Loucy (cell line): ENCODE data around the gene COL9A2.

Source experiments
- H2AFZ ChIP-seq: fragments of 200-600 bp; sonication (generic); 2 replicates; pipeline ENCODE4 v1.6.0; 2016; ENCODE audit warnings: antibody characterized with exemption, mild to moderate bottlenecking, low read length, moderate library complexity
- H3F3A ChIP-seq: fragments of 200-600 bp; 2 replicates; pipeline ENCODE4 v1.6.0; 2016; ENCODE audit warnings: antibody characterized with exemption, low read depth, mild to moderate bottlenecking
- H3K27me3 ChIP-seq: fragments of 200-600 bp; sonication (generic); 2 replicates; pipeline ENCODE4 v1.6.1; 2014; ENCODE audit warnings: low read length, mild to moderate bottlenecking; ENCODE audit not compliant: insufficient read depth, poor library complexity, severe bottlenecking
- H3K36me3 ChIP-seq: fragments of 200-600 bp; sonication (generic); 2 replicates; pipeline ENCODE4 v1.6.1; 2016; ENCODE audit warnings: low read length; ENCODE audit not compliant: insufficient read depth
- H3K4me1 ChIP-seq: fragments of 200-600 bp; sonication (generic); 2 replicates; pipeline ENCODE4 v1.5.1; 2014; ENCODE audit warnings: low read length, mild to moderate bottlenecking; ENCODE audit not compliant: insufficient read depth, poor library complexity, severe bottlenecking
- H3K4me2 ChIP-seq: fragments of 200-600 bp; sonication (generic); 2 replicates; pipeline ENCODE4 v1.6.0; 2014; ENCODE audit warnings: antibody characterized with exemption, low read length, low read depth, mild to moderate bottlenecking; ENCODE audit not compliant: poor library complexity, severe bottlenecking
- H3K4me3 ChIP-seq: fragments of 200-600 bp; sonication (generic); 2 replicates; pipeline ENCODE4 v1.5.1; 2014; ENCODE audit warnings: low read length, mild to moderate bottlenecking, mixed read lengths; ENCODE audit not compliant: poor library complexity, severe bottlenecking
- H3K79me2 ChIP-seq: fragments of 200-600 bp; sonication (generic); 2 replicates; pipeline ENCODE4 v1.6.1; 2014; ENCODE audit warnings: low read length; ENCODE audit not compliant: insufficient read depth
- H3K9ac ChIP-seq: fragments of 200-600 bp; sonication (generic); 2 replicates; pipeline ENCODE4 v1.6.0; 2014; ENCODE audit warnings: mild to moderate bottlenecking, low read depth, low read length, moderate library complexity; ENCODE audit not compliant: poor library complexity, severe bottlenecking
- H3K9me2 ChIP-seq: fragments of 200-600 bp; sonication (generic); replicated peaks from 2 replicates; pipeline ENCODE4 v1.6.1; 2016; ENCODE audit warnings: low read depth, low read length, mixed read lengths
- H3K9me3 ChIP-seq: fragments of 200-600 bp; sonication (generic); 2 replicates; pipeline ENCODE4 v1.6.1; 2014; ENCODE audit warnings: mild to moderate bottlenecking, antibody characterized with exemption, low read length, low read depth; ENCODE audit not compliant: insufficient read depth
- H4K20me1 ChIP-seq: fragments of 200-600 bp; sonication (generic); 2 replicates; pipeline ENCODE4 v1.6.0; 2014; ENCODE audit warnings: antibody characterized with exemption, low read length, mild to moderate bottlenecking; ENCODE audit not compliant: insufficient read depth, poor library complexity, severe bottlenecking
- EZH2phosphoT487 ChIP-seq: fragments of 200-600 bp; IDR thresholded peaks from 2 replicates; pipeline ENCODE4 v1.6.1; 2018; ENCODE audit warnings: antibody characterized with exemption, mild to moderate bottlenecking, moderate library complexity, borderline replicate concordance
- TF ChIP-seq, protein P1 (sequence below): fragments of 200-600 bp; sonication (generic); conservative IDR thresholded peaks from 2 replicates; pipeline ENCODE4 v1.5.1; 2014; ENCODE audit warnings: mild to moderate bottlenecking, antibody characterized with exemption, low read length

COL9A2 gene

DNA sequence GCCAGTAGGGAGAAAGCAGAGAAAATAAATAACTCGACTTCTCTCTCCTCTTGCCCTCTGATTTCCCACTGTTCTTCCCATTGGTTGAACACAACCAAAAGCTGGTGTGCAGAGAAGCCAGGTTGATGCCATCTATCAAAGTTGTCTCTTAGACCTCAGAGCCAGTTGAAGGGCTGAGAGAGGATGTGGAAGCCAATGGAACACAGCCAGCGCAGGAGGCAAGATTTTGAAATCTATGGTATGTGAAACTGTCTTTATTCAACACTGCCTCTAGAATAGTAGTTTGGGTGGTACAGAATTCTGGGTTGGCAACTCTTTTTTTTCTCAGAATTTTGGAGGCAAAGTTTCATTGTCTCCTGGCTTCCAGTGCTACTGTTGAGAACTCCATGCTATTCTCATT, 45.1 kb upstream of the COL9A2 start:
- H3K4me1 ChIP-seq: no peaks in the 10 kb centered on the region
- no peaks in the 10 kb centered on the region for H3K9me2 ChIP-seq
- H3K4me3 ChIP-seq: no peak overlapping the region
- H3K79me2 ChIP-seq: no peaks in the 10 kb centered on the region
- no peak for TF ChIP-seq EZH2phosphoT487
- TF ChIP-seq, protein P1, sequence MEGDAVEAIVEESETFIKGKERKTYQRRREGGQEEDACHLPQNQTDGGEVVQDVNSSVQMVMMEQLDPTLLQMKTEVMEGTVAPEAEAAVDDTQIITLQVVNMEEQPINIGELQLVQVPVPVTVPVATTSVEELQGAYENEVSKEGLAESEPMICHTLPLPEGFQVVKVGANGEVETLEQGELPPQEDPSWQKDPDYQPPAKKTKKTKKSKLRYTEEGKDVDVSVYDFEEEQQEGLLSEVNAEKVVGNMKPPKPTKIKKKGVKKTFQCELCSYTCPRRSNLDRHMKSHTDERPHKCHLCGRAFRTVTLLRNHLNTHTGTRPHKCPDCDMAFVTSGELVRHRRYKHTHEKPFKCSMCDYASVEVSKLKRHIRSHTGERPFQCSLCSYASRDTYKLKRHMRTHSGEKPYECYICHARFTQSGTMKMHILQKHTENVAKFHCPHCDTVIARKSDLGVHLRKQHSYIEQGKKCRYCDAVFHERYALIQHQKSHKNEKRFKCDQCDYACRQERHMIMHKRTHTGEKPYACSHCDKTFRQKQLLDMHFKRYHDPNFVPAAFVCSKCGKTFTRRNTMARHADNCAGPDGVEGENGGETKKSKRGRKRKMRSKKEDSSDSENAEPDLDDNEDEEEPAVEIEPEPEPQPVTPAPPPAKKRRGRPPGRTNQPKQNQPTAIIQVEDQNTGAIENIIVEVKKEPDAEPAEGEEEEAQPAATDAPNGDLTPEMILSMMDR: no peak
- H3K36me3 ChIP-seq: no peaks in the 10 kb centered on the region
- H2AFZ ChIP-seq: no peak overlapping the region
- H4K20me1 ChIP-seq: no peaks in the 10 kb centered on the region
- H3K9ac ChIP-seq: no peak overlapping the region
- H3K4me2 ChIP-seq: no peak overlapping the region
- H3K27me3 ChIP-seq: no peaks in the 10 kb centered on the region
- H3K9me3 ChIP-seq: peaks cover 13% of the 10 kb centered on the region
- no peaks in the 10 kb centered on the region for H3F3A ChIP-seq

- no peaks in the 10 kb centered on the region for H3K4me1 ChIP-seq
- TF ChIP-seq EZH2phosphoT487: no peak
- TF ChIP-seq, protein P1: no peak
- H3K79me2 ChIP-seq: no peaks in the 10 kb centered on the region
- no peaks in the 10 kb centered on the region for H3F3A ChIP-seq
- H3K9me2 ChIP-seq: no peaks in the 10 kb centered on the region
- no peaks in the 10 kb centered on the region for H4K20me1 ChIP-seq
- no peak overlapping the region for H3K4me2 ChIP-seq
- H3K36me3 ChIP-seq: no peaks in the 10 kb centered on the region
- no peak overlapping the region for H3K4me3 ChIP-seq
- no peak overlapping the region for H3K9ac ChIP-seq
- H2AFZ ChIP-seq: no peak overlapping the region
- no peaks in the 10 kb centered on the region for H3K27me3 ChIP-seq
- H3K9me3 ChIP-seq: peaks cover 13% of the 10 kb centered on the region
These were observed 44.6 kb upstream of the COL9A2 start for GRCh38 chr1:40361637-40362036.

- H3K9ac ChIP-seq: no peak overlapping the region
- TF ChIP-seq, protein P1: no peak
- no peak for TF ChIP-seq EZH2phosphoT487
- H4K20me1 ChIP-seq: no peaks in the 10 kb centered on the region
- no peaks in the 10 kb centered on the region for H3K9me2 ChIP-seq
- H3K36me3 ChIP-seq: no peaks in the 10 kb centered on the region
- no peak overlapping the region for H3K4me2 ChIP-seq
- no peaks in the 10 kb centered on the region for H3K4me1 ChIP-seq
- no peak overlapping the region for H2AFZ ChIP-seq
- H3K27me3 ChIP-seq: no peaks in the 10 kb centered on the region
- no peaks in the 10 kb centered on the region for H3K79me2 ChIP-seq
- H3K9me3 ChIP-seq: peaks cover 13% of the 10 kb centered on the region
- no peak overlapping the region for H3K4me3 ChIP-seq
- no peaks in the 10 kb centered on the region for H3F3A ChIP-seq
These were observed 44.1 kb upstream of the COL9A2 start for GRCh38 chr1:40361201-40361600.
